ENCODE data around the gene RUVBL2.
A peak's percentile ranks its signal among the peaks of the same experiment; 100 is the strongest.
"Not testable (repeated sequence)": the region's sequence is repeated elsewhere in the genome, so short reads cannot be mapped to it uniquely, and the experiment has no call there.

Gene RUVBL2

GRCh38 chr19:49049834-49050233 lies 56.1 kb downstream of the RUVBL2 start:
- not testable (repeated sequence) for DNase-seq (ENCODE audit: low spot score)

DNA sequence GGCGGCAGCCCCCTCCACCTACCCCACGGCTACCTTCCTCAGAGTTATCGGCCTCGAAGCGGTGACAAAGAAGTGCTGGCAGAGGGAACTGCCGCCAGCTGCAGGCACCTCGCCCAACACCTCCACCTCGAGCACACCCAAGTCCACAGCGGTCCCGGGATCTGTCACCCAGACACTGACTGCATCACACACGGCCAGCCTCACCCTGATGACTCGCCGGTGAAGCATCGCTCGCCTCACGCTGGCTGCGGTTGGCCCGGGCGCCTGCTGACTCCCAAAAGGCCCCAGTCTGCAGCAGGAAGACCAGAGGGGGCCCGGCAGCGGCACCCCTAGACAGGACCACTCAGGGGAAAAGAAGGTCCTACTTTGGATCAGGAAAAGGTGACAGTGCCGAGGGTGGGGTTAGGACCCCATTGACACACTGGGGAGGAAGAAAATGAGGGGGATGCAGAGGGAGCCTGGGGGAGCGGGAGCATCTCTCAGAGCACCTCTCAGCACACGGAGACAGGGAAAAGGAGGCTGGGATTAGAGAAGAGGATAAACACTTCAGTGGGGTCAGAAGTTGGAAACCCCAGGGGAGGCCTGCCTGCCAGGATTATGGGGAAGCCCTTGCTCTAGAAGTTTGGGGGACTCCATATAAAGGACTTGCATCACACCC lies 56.8 kb downstream of the RUVBL2 start:
- DNase-seq (ENCODE audit: low spot score) = not testable (repeated sequence)

DNA sequence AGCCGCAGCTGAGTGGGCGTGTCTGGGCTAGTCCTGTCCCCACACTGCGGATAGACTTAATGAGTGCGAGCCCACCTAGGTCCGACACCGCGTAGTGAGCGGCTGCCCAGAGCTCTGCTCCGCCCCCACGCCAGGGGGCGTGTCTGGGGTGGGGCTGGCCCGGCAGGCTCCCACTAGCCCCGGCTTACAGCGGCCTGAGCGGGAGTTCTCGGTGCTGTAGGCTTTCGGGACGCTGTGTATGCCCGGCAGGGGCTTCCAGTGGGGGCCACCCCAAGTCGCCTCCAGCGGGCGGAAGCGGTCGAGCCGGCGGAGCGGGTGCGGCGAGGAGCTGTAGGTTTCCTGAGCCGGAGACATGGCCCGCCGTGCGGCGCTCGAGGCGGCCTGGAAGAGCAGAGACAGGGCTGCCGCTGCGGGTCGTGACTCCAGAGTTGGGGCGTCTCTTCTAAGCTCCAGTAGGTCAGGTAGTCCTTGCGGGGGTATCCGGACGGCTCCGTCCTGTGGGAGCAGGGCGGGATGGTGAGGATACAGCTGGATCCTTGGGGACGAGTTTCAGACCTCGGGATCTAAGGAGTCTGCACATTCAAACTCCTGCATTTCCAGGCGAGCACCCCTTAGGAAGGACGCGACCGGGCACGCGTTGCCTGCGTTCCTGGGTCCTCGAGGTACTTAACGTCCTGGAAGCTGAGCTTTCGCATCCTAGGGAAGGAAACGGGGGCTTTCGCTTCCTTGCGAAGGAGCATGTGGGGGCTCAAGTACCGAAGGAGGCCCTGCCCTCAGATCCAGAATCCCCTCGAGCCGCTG lies 62.6 kb downstream of the RUVBL2 start:
- DNase-seq (ENCODE audit: low spot score) = peak; percentile 40

- not testable (repeated sequence) for DNase-seq (ENCODE audit: low spot score)
These were observed 63.4 kb downstream of the RUVBL2 start for GRCh38 chr19:49056902-49057596.

DNA sequence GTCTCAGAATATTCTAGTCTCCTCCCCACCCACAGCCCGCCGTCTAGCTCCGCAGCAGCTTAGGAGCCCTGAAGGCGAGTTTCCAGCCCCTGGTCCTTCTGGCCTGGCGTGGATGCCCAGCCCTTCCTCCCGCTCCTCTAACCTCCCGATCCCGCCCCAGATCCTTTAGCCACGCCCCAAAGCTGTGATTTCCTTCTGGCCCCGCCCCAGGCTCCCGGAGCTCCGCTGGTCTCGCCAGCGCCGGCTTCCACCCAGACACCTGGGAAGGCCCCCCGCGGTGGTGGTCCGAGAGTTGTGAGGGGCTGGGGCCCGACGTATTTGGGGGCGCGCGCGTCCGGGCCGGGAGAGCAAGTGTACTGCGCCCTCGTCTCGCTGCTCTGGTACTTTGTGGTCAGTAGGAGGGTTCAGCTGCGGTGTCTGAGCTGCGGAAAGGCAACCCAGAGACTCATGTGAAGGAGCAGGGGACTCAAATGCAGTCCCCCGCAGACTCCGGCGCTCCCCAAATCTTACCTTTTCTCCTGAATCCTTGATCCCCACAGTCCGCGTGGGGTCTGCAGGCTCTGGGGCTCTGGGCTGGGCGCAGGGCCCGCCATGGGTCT lies 64.0 kb downstream of the RUVBL2 start, which contains the start of gene CGB7:
Gene CGB7, minus strand, starts transcription at position 114 of the 599 bp plus-strand sequence. CDS start 2,374 bp downstream, outside the sequence.
- peak; percentile 13 for DNase-seq (ENCODE audit: low spot score)

DNA sequence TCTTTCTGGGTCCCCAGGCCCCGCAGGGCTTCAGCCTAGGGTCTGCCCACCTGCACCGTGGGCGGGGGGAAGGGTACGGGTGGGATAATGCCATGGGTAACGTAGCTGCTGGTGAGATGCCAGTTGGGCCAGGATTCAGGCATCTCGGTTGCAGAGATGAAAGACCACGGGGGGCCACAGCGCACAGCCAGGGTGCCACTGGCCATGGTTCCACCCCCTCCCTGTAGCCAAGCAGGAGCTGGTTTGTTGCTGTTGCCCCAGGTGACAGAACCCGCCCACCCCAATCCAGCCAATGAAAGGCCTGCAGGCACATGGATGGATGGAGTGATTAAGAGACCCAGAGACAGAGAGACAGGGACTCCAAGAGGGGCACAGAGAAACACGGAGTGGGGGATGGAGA lies 64.9 kb downstream of the RUVBL2 start:
- DNase-seq (ENCODE audit: low spot score) = no peak

DNA sequence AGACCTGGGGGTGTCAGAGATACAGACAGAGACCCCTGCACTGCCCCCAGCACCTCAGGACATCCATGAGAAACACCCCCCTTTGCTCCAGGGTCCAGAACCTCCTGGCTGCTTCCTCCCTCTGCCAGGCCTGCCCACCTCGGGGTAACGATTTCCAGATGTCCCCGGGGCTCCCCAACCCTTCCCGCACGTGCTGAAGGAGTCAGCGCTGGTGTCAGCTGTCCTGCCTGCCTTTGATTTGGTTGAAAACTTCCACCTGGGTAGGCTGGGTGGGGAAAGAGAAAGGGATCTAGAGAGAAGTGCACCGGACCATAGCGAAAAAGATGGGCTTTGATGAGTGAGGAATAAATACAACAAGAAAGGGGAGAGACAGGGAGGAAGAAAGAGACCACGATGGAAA lies 65.4 kb downstream of the RUVBL2 start:
- DNase-seq (ENCODE audit: low spot score) = no peak

DNA sequence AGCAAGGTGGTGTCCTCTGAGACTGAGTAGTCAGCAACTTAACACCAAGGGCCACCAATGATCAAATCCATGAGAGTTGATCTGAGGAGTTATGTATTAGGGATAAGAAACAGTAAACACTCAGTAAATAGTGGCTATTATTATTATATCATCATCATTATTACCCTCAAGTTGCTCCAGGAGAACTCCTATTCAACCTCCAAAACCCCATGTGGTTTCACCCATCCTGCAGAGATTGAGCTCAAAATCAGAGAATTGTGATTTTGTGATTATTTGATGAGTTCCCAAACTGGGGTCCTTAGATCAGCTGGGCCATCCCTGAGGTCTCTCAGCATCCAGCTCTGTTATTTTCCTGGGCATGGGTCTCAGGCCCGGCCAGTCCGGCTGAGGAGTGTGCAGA lies 67.3 kb downstream of the RUVBL2 start:
- no peak for DNase-seq (ENCODE audit: low spot score)

GRCh38 chr19:49061445-49061844 lies 67.8 kb downstream of the RUVBL2 start:
- DNase-seq (ENCODE audit: low spot score) = no peak

GRCh38 chr19:49064029-49064629 lies 70.4 kb downstream of the RUVBL2 start:
- no peak for DNase-seq (ENCODE audit: low spot score)

DNA sequence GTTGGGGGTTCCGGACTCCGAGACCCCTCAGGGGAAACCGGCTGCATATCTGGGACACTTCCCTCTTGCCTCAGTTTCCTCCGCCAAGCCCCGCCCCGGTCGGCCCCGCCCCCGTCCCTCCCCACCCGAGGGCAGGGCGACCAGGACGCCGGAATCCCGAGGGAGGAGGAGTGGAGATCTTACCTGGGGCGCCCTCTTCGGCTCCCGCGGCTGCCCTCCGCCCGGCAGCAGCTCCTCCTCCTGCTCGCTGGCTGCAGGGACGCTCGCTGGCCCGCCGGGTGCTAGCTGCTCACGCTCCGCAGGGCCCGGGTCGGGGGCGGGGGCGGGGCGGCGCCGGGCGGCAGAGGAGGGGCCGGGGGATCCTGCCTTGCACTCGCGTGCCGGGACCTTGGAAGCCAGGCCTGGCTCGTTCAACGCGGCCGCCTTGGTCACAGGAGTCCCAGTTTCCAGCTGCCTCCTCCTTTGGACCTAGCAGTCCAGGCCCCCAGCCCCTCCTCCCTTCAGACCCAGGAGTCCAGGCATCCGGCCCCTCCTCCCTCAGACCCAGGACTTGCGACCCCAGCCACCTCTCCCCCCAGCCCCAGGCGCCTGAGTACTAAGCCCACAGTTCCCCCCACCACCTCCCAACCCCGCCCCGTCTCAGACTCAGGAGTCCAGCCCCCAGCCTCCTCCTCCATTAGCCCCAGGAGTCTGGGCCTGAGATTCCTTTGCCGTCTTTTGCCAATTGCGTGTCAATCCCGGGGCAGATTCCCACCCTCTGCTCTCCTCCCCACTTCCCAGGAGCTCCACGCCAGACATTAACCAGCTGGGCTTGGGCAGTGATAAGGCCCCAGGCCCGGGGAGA lies 71.3 kb downstream of the RUVBL2 start, which contains the start of gene NTF4:
Gene NTF4, minus strand, starts transcription at position 51 of the 844 bp plus-strand sequence. CDS start 2,821 bp downstream, outside the sequence.
- DNase-seq (ENCODE audit: low spot score) = no peak
